ENCODE data around the gene KRT23.

KRT23 gene

GRCh38 chr17:40895106-40895730, 42.2 kb downstream of the KRT23 start:
- Histone ChIP-seq H3K27me3 (ENCODE audit: control insufficient read depth in 1 of 2, insufficient read depth in 2 of 2, low read length in 2 of 2) (peaks cover 0 to 7% of the 10 kb centered on the region in 2 donors), H3K36me3 (ENCODE audit: control insufficient read depth in 2 of 2, insufficient read depth in 2 of 2, low read length in 2 of 2) (no peaks in the 10 kb centered on the region), H3K9ac (ENCODE audit: low read length in 2 of 2) (no peak overlapping the region), H3K4me3 (ENCODE audit: low read length in 2 of 2) (no peak overlapping the region), H3K27ac (ENCODE audit: low read length) (no peak overlapping the region), H3K9me3 (ENCODE audit: control insufficient read depth in 2 of 2, low read length in 2 of 2) (no peaks in the 10 kb centered on the region), H3K4me1 (ENCODE audit: control insufficient read depth, insufficient read depth, low read length) (no peaks in the 10 kb centered on the region)

- peaks cover 0 to 6% of the 10 kb centered on the region in 2 donors for H3K27me3 ChIP-seq (ENCODE audit: control insufficient read depth in 1 of 2, insufficient read depth in 2 of 2, low read length in 2 of 2)
- no peaks in the 10 kb centered on the region for H3K9me3 ChIP-seq (ENCODE audit: control insufficient read depth in 2 of 2, low read length in 2 of 2)
- H3K27ac ChIP-seq (ENCODE audit: low read length) = no peak overlapping the region
- H3K4me3 ChIP-seq (ENCODE audit: low read length in 2 of 2) = no peak overlapping the region
- no peak overlapping the region for H3K9ac ChIP-seq (ENCODE audit: low read length in 2 of 2)
- no peaks in the 10 kb centered on the region for H3K4me1 ChIP-seq (ENCODE audit: control insufficient read depth, insufficient read depth, low read length)
- H3K36me3 ChIP-seq (ENCODE audit: control insufficient read depth in 2 of 2, insufficient read depth in 2 of 2, low read length in 2 of 2) = no peaks in the 10 kb centered on the region
Measured at GRCh38 chr17:40888196-40888720, 49.2 kb downstream of the KRT23 start.

- Histone ChIP-seq H3K27me3 (ENCODE audit: control insufficient read depth in 1 of 2, insufficient read depth in 2 of 2, low read length in 2 of 2) (peaks cover 0 to 3% of the 10 kb centered on the region in 2 donors), H3K9ac (ENCODE audit: low read length in 2 of 2) (no peak overlapping the region), H3K27ac (ENCODE audit: low read length) (no peak overlapping the region), H3K36me3 (ENCODE audit: control insufficient read depth in 2 of 2, insufficient read depth in 2 of 2, low read length in 2 of 2) (no peaks in the 10 kb centered on the region), H3K4me1 (ENCODE audit: control insufficient read depth, insufficient read depth, low read length) (no peaks in the 10 kb centered on the region), H3K4me3 (ENCODE audit: low read length in 2 of 2) (no peak overlapping the region), H3K9me3 (ENCODE audit: control insufficient read depth in 2 of 2, low read length in 2 of 2) (no peaks in the 10 kb centered on the region)
Measured at GRCh38 chr17:40886090-40886489, 51.4 kb downstream of the KRT23 start.

- Histone ChIP-seq H3K36me3 (ENCODE audit: control insufficient read depth in 2 of 2, insufficient read depth in 2 of 2, low read length in 2 of 2) (no peaks in the 10 kb centered on the region), H3K27ac (ENCODE audit: low read length) (no peak within 1 kb of the TSS), H3K4me1 (ENCODE audit: control insufficient read depth, insufficient read depth, low read length) (no peaks in the 10 kb centered on the region), H3K27me3 (ENCODE audit: control insufficient read depth in 1 of 2, insufficient read depth in 2 of 2, low read length in 2 of 2) (peaks cover 0 to 3% of the 10 kb centered on the region in 2 donors), H3K9me3 (ENCODE audit: control insufficient read depth in 2 of 2, low read length in 2 of 2) (no peaks in the 10 kb centered on the region), H3K9ac (ENCODE audit: low read length in 2 of 2) (no peak within 1 kb of the TSS), H3K4me3 (ENCODE audit: low read length in 2 of 2) (no peak within 1 kb of the TSS)
Measured at GRCh38 chr17:40884708-40885512, 52.5 kb downstream of the KRT23 start, which contains the start of gene KRT20. Gene KRT20 (minus strand): TSS chr17:40885242. CDS start chr17:40885185, 57 bp downstream.

- Histone ChIP-seq H3K4me3 (ENCODE audit: low read length in 2 of 2) (no peak overlapping the region), H3K4me1 (ENCODE audit: control insufficient read depth, insufficient read depth, low read length) (no peaks in the 10 kb centered on the region), H3K36me3 (ENCODE audit: control insufficient read depth in 2 of 2, insufficient read depth in 2 of 2, low read length in 2 of 2) (no peaks in the 10 kb centered on the region), H3K9me3 (ENCODE audit: control insufficient read depth in 2 of 2, low read length in 2 of 2) (no peaks in the 10 kb centered on the region), H3K27ac (ENCODE audit: low read length) (no peak overlapping the region), H3K27me3 (ENCODE audit: control insufficient read depth in 1 of 2, insufficient read depth in 2 of 2, low read length in 2 of 2) (peaks cover 0 to 3% of the 10 kb centered on the region in 2 donors), H3K9ac (ENCODE audit: low read length in 2 of 2) (no peak overlapping the region)
Measured at GRCh38 chr17:40883626-40884334, 53.7 kb downstream of the KRT23 start.

GRCh38 chr17:40883031-40883430, 54.4 kb downstream of the KRT23 start:
- Histone ChIP-seq H3K36me3 (ENCODE audit: control insufficient read depth in 2 of 2, insufficient read depth in 2 of 2, low read length in 2 of 2) (no peaks in the 10 kb centered on the region), H3K9me3 (ENCODE audit: control insufficient read depth in 2 of 2, low read length in 2 of 2) (no peaks in the 10 kb centered on the region), H3K4me1 (ENCODE audit: control insufficient read depth, insufficient read depth, low read length) (no peaks in the 10 kb centered on the region), H3K4me3 (ENCODE audit: low read length in 2 of 2) (no peak overlapping the region), H3K9ac (ENCODE audit: low read length in 2 of 2) (no peak overlapping the region), H3K27ac (ENCODE audit: low read length) (no peak overlapping the region), H3K27me3 (ENCODE audit: control insufficient read depth in 1 of 2, insufficient read depth in 2 of 2, low read length in 2 of 2) (peaks cover 0 to 3% of the 10 kb centered on the region in 2 donors)

- Histone ChIP-seq H3K9me3 (ENCODE audit: control insufficient read depth in 2 of 2, low read length in 2 of 2) (no peaks in the 10 kb centered on the region), H3K4me3 (ENCODE audit: low read length in 2 of 2) (no peak overlapping the region), H3K27me3 (ENCODE audit: control insufficient read depth in 1 of 2, insufficient read depth in 2 of 2, low read length in 2 of 2) (no peaks in the 10 kb centered on the region), H3K4me1 (ENCODE audit: control insufficient read depth, insufficient read depth, low read length) (no peaks in the 10 kb centered on the region), H3K9ac (ENCODE audit: low read length in 2 of 2) (no peak overlapping the region), H3K36me3 (ENCODE audit: control insufficient read depth in 2 of 2, insufficient read depth in 2 of 2, low read length in 2 of 2) (no peaks in the 10 kb centered on the region), H3K27ac (ENCODE audit: low read length) (no peak overlapping the region)
Measured at GRCh38 chr17:40879026-40879425, 58.4 kb downstream of the KRT23 start.

GRCh38 chr17:40878044-40878443, 59.4 kb downstream of the KRT23 start:
- Histone ChIP-seq H3K9ac (ENCODE audit: low read length in 2 of 2) (no peak overlapping the region), H3K27ac (ENCODE audit: low read length) (no peak overlapping the region), H3K9me3 (ENCODE audit: control insufficient read depth in 2 of 2, low read length in 2 of 2) (no peaks in the 10 kb centered on the region), H3K4me3 (ENCODE audit: low read length in 2 of 2) (no peak overlapping the region), H3K36me3 (ENCODE audit: control insufficient read depth in 2 of 2, insufficient read depth in 2 of 2, low read length in 2 of 2) (no peaks in the 10 kb centered on the region), H3K4me1 (ENCODE audit: control insufficient read depth, insufficient read depth, low read length) (no peaks in the 10 kb centered on the region), H3K27me3 (ENCODE audit: control insufficient read depth in 1 of 2, insufficient read depth in 2 of 2, low read length in 2 of 2) (no peaks in the 10 kb centered on the region)

- Histone ChIP-seq H3K27ac (ENCODE audit: low read length) (no peak overlapping the region), H3K27me3 (ENCODE audit: control insufficient read depth in 1 of 2, insufficient read depth in 2 of 2, low read length in 2 of 2) (peaks cover 0 to 7% of the 10 kb centered on the region in 2 donors)
Measured at GRCh38 chr17:40873801-40874200, 63.6 kb downstream of the KRT23 start.

GRCh38 chr17:40873255-40873654, 64.2 kb downstream of the KRT23 start:
- Histone ChIP-seq H3K36me3 (ENCODE audit: control insufficient read depth in 2 of 2, insufficient read depth in 2 of 2, low read length in 2 of 2) (no peaks in the 10 kb centered on the region), H3K4me3 (ENCODE audit: low read length in 2 of 2) (no peak overlapping the region), H3K9me3 (ENCODE audit: control insufficient read depth in 2 of 2, low read length in 2 of 2) (no peaks in the 10 kb centered on the region), H3K27ac (ENCODE audit: low read length) (no peak overlapping the region), H3K4me1 (ENCODE audit: control insufficient read depth, insufficient read depth, low read length) (no peaks in the 10 kb centered on the region), H3K9ac (ENCODE audit: low read length in 2 of 2) (no peak overlapping the region), H3K27me3 (ENCODE audit: control insufficient read depth in 1 of 2, insufficient read depth in 2 of 2, low read length in 2 of 2) (peaks cover 0 to 7% of the 10 kb centered on the region in 2 donors)

More at GRCh38 chr17:40873801-40874200, 63.6 kb downstream of the KRT23 start:
- no peak overlapping the region for H3K9ac ChIP-seq (ENCODE audit: low read length in 2 of 2)
- H3K4me3 ChIP-seq (ENCODE audit: low read length in 2 of 2) = no peak overlapping the region
- no peaks in the 10 kb centered on the region for H3K36me3 ChIP-seq (ENCODE audit: control insufficient read depth in 2 of 2, insufficient read depth in 2 of 2, low read length in 2 of 2)
- H3K4me1 ChIP-seq (ENCODE audit: control insufficient read depth, insufficient read depth, low read length) = no peaks in the 10 kb centered on the region
- H3K9me3 ChIP-seq (ENCODE audit: control insufficient read depth in 2 of 2, low read length in 2 of 2) = no peaks in the 10 kb centered on the region

All from stomach smooth muscle (tissue), 2 donors.